CD4-positive, alpha-beta T cell (primary cell): Measurements from ENCODE around the gene MPO. TPM values are rescaled to one million over a fixed set of nuclear protein-coding genes. Genes with fewer than 3 reads are reported as not detected.

Experiments used
- ATAC-seq: fragments of 200-7000 bp; cut with Tn5 transposase; one replicate; pipeline ENCODE4 v1.10.0; 2022; ENCODE audit warnings: mild to moderate bottlenecking; ENCODE audit not compliant: poor library complexity
- CTCF ChIA-PET: fragments of 350-600 bp; sonication (Branson Sonifier 250); formaldehyde crosslinking; loops from one replicate; lab custom pipeline; 2021; ENCODE audit warnings: antibody characterized with exemption, inconsistent platforms; lab: Charles Lee
- POLR2A ChIA-PET: fragments of 350-600 bp; sonication (Branson Sonifier 250); formaldehyde crosslinking; loops from one replicate; lab custom pipeline; 2021; ENCODE audit warnings: antibody characterized with exemption, inconsistent platforms; lab: Charles Lee
- DNase-seq, 14 experiments: peaks; one replicate each; pipeline ENCODE4 v3.0.0-alpha.2; 2013 to 2020; ENCODE audit warnings: mixed read lengths in 2 of 14
- H3K27ac ChIP-seq, 2 donors: one replicate each; pipeline versions ENCODE4 v1.5.1 to v1.7.0; 2013; ENCODE audit warnings: low read length in 2 of 2, low read depth in 1 of 2, mild to moderate bottlenecking in 1 of 2
- H3K27me3 ChIP-seq, 2 experiments: 1 replicate in 1 of 2; 2 replicates in 1 of 2; pipeline versions ENCODE4 v1.6.1 to v1.7.0; 2013; ENCODE audit warnings: low read length in 2 of 2, control low read depth in 1 of 2, mild to moderate bottlenecking in 1 of 2, moderate library complexity in 1 of 2; ENCODE audit not compliant: insufficient read depth in 2 of 2, control insufficient read depth in 1 of 2
- H3K36me3 ChIP-seq: one replicate; pipeline ENCODE4 v1.6.1; 2013; ENCODE audit warnings: low read length, control low read depth; ENCODE audit not compliant: insufficient read depth
- H3K4me1 ChIP-seq: one replicate; pipeline ENCODE4 v1.6.1; 2013; ENCODE audit warnings: low read length, control low read depth; ENCODE audit not compliant: insufficient read depth
- H3K4me3 ChIP-seq: one replicate; pipeline ENCODE4 v1.5.1; 2013; ENCODE audit warnings: mild to moderate bottlenecking, low read length, moderate library complexity
- H3K9me3 ChIP-seq, 2 experiments: 1 replicate in 1 of 2; 2 replicates in 1 of 2; pipeline versions ENCODE4 v1.6.1 to v1.7.0; 2013; ENCODE audit warnings: low read length in 2 of 2, mild to moderate bottlenecking in 2 of 2, control low read depth in 1 of 2, moderate library complexity in 1 of 2; ENCODE audit not compliant: control insufficient read depth in 1 of 2, insufficient read depth in 1 of 2
- H3K27ac Mint-ChIP-seq: one replicate; pipeline ENCODE4 v1.8.0; 2020; ENCODE audit warnings: mixed read lengths
- H3K27me3 Mint-ChIP-seq: one replicate; pipeline ENCODE4 v1.8.0; 2021; ENCODE audit warnings: mixed read lengths
- H3K36me3 Mint-ChIP-seq: one replicate; pipeline ENCODE4 v1.8.0; 2021; ENCODE audit warnings: low read depth, mixed read lengths
- H3K4me1 Mint-ChIP-seq: one replicate; pipeline ENCODE4 v1.8.0; 2021; ENCODE audit warnings: low read depth, mixed read lengths
- H3K4me3 Mint-ChIP-seq: one replicate; pipeline ENCODE4 v1.8.0; 2020; ENCODE audit warnings: mild to moderate bottlenecking, mixed read lengths
- H3K9me3 Mint-ChIP-seq: one replicate; pipeline ENCODE4 v1.8.0; 2020; ENCODE audit warnings: mixed read lengths
- CTCF ChIP-seq: fragments of 200-600 bp; IDR thresholded peaks from one replicate; pipeline ENCODE4 v1.8.0; 2022; ENCODE audit warnings: antibody characterized with exemption, mild to moderate bottlenecking
- intact Hi-C, 2 experiments: fragments of 100-400 bp; cut with DNase I in 1 of 2; cut with micrococcal nuclease in 1 of 2; formaldehyde crosslinking; loops; one replicate each; pipeline versions ENCODE4 v1.15.1 to v1.9.0; 2023 to 2025; cut with DNase I, micrococcal nuclease
- total RNA-seq, 174 experiments: library from RNA in 2 of 174; stranded (reverse) in 2 of 174; gene quantifications; one replicate each; pipeline ENCODE4 v1.2.3 and lab custom pipeline; 2021 to 2026

The MPO gene
- total RNA-seq, 2 experiments from 2014 or later, result 0.77 TPM; not detected in 1

- Mint-ChIP-seq H3K27me3 (peaks cover 64% of the 10 kb centered on the region), H3K9me3 (no peaks in the 10 kb centered on the region), H3K27ac (no peak overlapping the region), H3K4me1 (no peaks in the 10 kb centered on the region), H3K36me3 (no peaks in the 10 kb centered on the region), H3K4me3 (no peak overlapping the region)
- Histone ChIP-seq H3K36me3 (no peaks in the 10 kb centered on the region), H3K4me1 (no peaks in the 10 kb centered on the region), H3K4me3 (no peak overlapping the region), H3K27me3 (peaks cover 16 to 36% of the 10 kb centered on the region in 2 experiments), H3K27ac (no peak overlapping the region), H3K9me3 (no peaks in the 10 kb centered on the region)
- CTCF ChIA-PET, result no interaction called here
- POLR2A ChIA-PET, result no interaction called here
- no peak for TF ChIP-seq CTCF
- intact Hi-C loops, result no loop called here
- ATAC-seq (no peak), DNase-seq (no peak)
Observed at GRCh38 chr17:58265902-58266875, 14.5 kb downstream of the MPO start.

GRCh38 chr17:58265271-58265670 lies 15.5 kb downstream of the MPO start:
- H3K27me3 ChIP-seq, result peaks cover 16 to 36% of the 10 kb centered on the region in 2 experiments
- no peaks in the 10 kb centered on the region for H3K36me3 Mint-ChIP-seq
- no peak overlapping the region for H3K4me3 Mint-ChIP-seq
- peaks cover 71% of the 10 kb centered on the region for H3K27me3 Mint-ChIP-seq
- no peak overlapping the region for H3K27ac ChIP-seq
- no peaks in the 10 kb centered on the region for H3K4me1 ChIP-seq
- no peak for TF ChIP-seq CTCF
- H3K9me3 ChIP-seq, result no peaks in the 10 kb centered on the region
- no peak overlapping the region for H3K4me3 ChIP-seq
- H3K4me1 Mint-ChIP-seq, result no peaks in the 10 kb centered on the region
- DNase-seq (no peak), ATAC-seq (no peak)
- no peaks in the 10 kb centered on the region for H3K9me3 Mint-ChIP-seq
- POLR2A ChIA-PET, result no interaction called here
- no peak overlapping the region for H3K27ac Mint-ChIP-seq
- intact Hi-C loops, result no loop called here
- CTCF ChIA-PET, result no interaction called here
- H3K36me3 ChIP-seq, result no peaks in the 10 kb centered on the region

- Histone ChIP-seq H3K27ac (no peak overlapping the region), H3K9me3 (no peaks in the 10 kb centered on the region), H3K27me3 (peaks cover 16 to 36% of the 10 kb centered on the region in 2 experiments), H3K4me3 (no peak overlapping the region), H3K36me3 (no peaks in the 10 kb centered on the region), H3K4me1 (no peaks in the 10 kb centered on the region)
- Mint-ChIP-seq H3K27me3 (peaks cover 75% of the 10 kb centered on the region), H3K4me3 (no peak overlapping the region), H3K27ac (no peak overlapping the region), H3K36me3 (no peaks in the 10 kb centered on the region), H3K4me1 (no peaks in the 10 kb centered on the region), H3K9me3 (no peaks in the 10 kb centered on the region)
- ChIA-PET POLR2A (no interaction called here), CTCF (no interaction called here)
- TF ChIP-seq CTCF, result no peak
- DNase-seq, result no peak
- ATAC-seq, result no peak
- intact Hi-C loops, result no loop called here
Observed at GRCh38 chr17:58264407-58265103, 16.2 kb downstream of the MPO start.
